Neutrophil (primary cell): ENCODE measurements around the gene PGAM1.
"Not testable (repeated sequence)": the region's sequence is repeated elsewhere in the genome, so short reads cannot be mapped to it uniquely, and the experiment has no call there.

Experiments used
- H3K27ac ChIP-seq: fragments of 200-600 bp; sonication (generic); 2 replicates; pipeline ENCODE4 v1.5.1; 2016; ENCODE audit warnings: mild to moderate bottlenecking, moderate library complexity
- H3K27me3 ChIP-seq: fragments of 200-600 bp; sonication (generic); 2 replicates; pipeline ENCODE4 v1.6.0; 2016; ENCODE audit warnings: mild to moderate bottlenecking
- H3K36me3 ChIP-seq: fragments of 200-600 bp; sonication (generic); 2 replicates; pipeline ENCODE4 v1.5.1; 2017
- H3K4me1 ChIP-seq, 2 experiments: fragments of 200-600 bp in 1 of 2; sonication (generic) in 1 of 2; 1 replicate in 1 of 2; 2 replicates in 1 of 2; pipeline versions ENCODE4 v1.5.1 to v1.6.1; 2013 to 2016; ENCODE audit warnings: low read depth in 1 of 2, low read length in 1 of 2, mild to moderate bottlenecking in 1 of 2, moderate library complexity in 1 of 2; ENCODE audit not compliant: control insufficient read depth in 1 of 2, insufficient read depth in 1 of 2
- H3K4me3 ChIP-seq, 2 experiments: fragments of 200-600 bp in 1 of 2; sonication (generic) in 1 of 2; 1 replicate in 1 of 2; 2 replicates in 1 of 2; pipeline ENCODE4 v1.5.1; 2013 to 2016; ENCODE audit warnings: low read depth in 1 of 2, low read length in 1 of 2, mild to moderate bottlenecking in 1 of 2, moderate library complexity in 1 of 2
- H3K9me3 ChIP-seq: fragments of 200-600 bp; sonication (generic); 2 replicates; pipeline ENCODE4 v1.5.1; 2016
- TF ChIP-seq, protein P1 (sequence below): fragments of 200-600 bp; sonication (generic); IDR thresholded peaks from 2 replicates; pipeline ENCODE4 v1.5.1; 2016; ENCODE audit warnings: antibody characterized with exemption

The PGAM1 gene

DNA sequence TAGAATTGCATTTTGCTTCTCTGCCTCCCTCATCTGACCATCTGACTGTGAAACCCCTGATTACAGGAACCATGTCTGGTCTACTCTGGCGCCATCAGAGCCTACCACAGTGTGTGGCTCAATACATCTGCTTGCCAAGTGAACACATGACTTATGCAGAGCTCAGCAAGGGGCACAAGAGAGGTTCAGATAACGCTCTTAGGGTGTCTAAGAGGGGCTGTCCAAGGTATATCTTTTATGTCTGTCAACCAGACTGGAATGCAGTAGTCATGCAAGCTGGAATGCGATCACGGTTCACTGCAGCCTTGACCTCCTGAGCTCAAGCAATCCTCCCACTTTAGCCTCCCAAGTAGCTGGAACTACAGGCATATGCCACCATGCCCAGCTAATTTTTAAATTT lies 14.6 kb upstream of the PGAM1 start:
- H3K4me1 ChIP-seq = peaks cover 77 to 84% of the 10 kb centered on the region in 2 experiments
- no peak overlapping the region for H3K4me3 ChIP-seq
- H3K36me3 ChIP-seq = no peaks in the 10 kb centered on the region
- peak overlapping the region; percentile 97 for H3K27ac ChIP-seq
- no peaks in the 10 kb centered on the region for H3K9me3 ChIP-seq
- TF ChIP-seq, protein P1, sequence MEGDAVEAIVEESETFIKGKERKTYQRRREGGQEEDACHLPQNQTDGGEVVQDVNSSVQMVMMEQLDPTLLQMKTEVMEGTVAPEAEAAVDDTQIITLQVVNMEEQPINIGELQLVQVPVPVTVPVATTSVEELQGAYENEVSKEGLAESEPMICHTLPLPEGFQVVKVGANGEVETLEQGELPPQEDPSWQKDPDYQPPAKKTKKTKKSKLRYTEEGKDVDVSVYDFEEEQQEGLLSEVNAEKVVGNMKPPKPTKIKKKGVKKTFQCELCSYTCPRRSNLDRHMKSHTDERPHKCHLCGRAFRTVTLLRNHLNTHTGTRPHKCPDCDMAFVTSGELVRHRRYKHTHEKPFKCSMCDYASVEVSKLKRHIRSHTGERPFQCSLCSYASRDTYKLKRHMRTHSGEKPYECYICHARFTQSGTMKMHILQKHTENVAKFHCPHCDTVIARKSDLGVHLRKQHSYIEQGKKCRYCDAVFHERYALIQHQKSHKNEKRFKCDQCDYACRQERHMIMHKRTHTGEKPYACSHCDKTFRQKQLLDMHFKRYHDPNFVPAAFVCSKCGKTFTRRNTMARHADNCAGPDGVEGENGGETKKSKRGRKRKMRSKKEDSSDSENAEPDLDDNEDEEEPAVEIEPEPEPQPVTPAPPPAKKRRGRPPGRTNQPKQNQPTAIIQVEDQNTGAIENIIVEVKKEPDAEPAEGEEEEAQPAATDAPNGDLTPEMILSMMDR = no peak
- no peaks in the 10 kb centered on the region for H3K27me3 ChIP-seq

DNA sequence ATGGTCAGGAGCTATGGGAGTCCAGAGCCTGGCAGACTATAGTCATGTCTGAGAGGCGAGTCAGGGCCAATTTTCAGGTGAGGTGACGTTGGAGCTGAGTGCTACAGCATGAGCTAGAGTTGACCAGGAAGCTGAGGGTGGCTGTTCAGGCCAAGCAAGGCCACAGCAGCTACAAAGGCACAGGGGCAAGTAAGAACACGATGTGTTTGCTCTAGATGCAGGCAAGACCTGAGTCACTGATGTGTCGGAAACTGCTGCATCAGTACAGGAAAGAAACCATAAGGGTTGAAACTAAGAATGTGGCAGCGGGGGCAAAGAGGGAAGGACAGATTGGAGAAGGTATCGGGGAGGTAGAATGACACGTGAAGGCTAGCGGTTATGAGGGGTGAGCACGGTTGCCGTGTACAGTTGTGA lies 13.1 kb upstream of the PGAM1 start:
- H3K27ac ChIP-seq = peak overlapping the region; percentile 97
- H3K27me3 ChIP-seq = no peaks in the 10 kb centered on the region
- no peak overlapping the region for H3K4me3 ChIP-seq
- TF ChIP-seq, protein P1 = no peak
- H3K36me3 ChIP-seq = no peaks in the 10 kb centered on the region
- peaks cover 70 to 81% of the 10 kb centered on the region in 2 experiments for H3K4me1 ChIP-seq
- no peaks in the 10 kb centered on the region for H3K9me3 ChIP-seq

- Histone ChIP-seq H3K4me1 (peaks cover 75 to 80% of the 10 kb centered on the region in 2 experiments), H3K36me3 (no peaks in the 10 kb centered on the region), H3K9me3 (no peaks in the 10 kb centered on the region), H3K27ac (peak overlapping the region; percentile 62), H3K4me3 (no peak overlapping the region), H3K27me3 (no peaks in the 10 kb centered on the region)
- TF ChIP-seq, protein P1 = no peak
These were observed 9.4 kb upstream of the PGAM1 start for GRCh38 chr10:97416565-97416964.

DNA sequence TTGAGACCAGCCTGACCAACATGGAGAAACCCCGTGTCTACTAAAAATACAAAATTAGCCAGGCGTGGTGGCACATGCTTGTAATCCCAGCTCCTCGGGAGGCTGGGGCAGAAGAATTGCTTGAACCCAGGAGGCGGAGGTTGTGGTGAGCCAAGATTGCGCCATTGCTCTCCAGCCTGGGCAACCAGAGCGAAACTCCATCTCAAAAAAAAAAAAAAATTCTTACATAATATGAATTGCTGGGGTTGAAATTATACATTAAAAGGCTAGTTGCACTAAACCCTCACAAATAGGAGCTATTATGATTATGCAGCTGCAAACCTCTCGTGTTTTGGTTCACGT lies 2.3 kb upstream of the PGAM1 start:
- peak overlapping the region; percentile 3 to 6 for H3K4me3 ChIP-seq
- peak overlapping the region; percentile 93 for H3K27ac ChIP-seq
- not testable (repeated sequence) for H3K9me3 ChIP-seq, H3K27me3 ChIP-seq, H3K36me3 ChIP-seq
- peaks cover 92 to 93% of the 10 kb centered on the region in 2 experiments for H3K4me1 ChIP-seq

- Histone ChIP-seq H3K4me1 (peaks cover 70 to 72% of the 10 kb centered on the region in 2 experiments), H3K27ac (peak overlapping the region; percentile 93), H3K9me3 (no peaks in the 10 kb centered on the region), H3K4me3 (peak overlapping the region; percentile 74 to 96), H3K27me3 (no peaks in the 10 kb centered on the region), H3K36me3 (peaks cover 27% of the 10 kb centered on the region)
- TF ChIP-seq, protein P1 = no peak
These were observed 982 bp downstream of the PGAM1 start for GRCh38 chr10:97426776-97427570.

- Histone ChIP-seq H3K27ac (peak overlapping the region; percentile 93), H3K4me1 (peaks cover 63 to 65% of the 10 kb centered on the region in 2 experiments), H3K9me3 (no peaks in the 10 kb centered on the region), H3K36me3 (peaks cover 32% of the 10 kb centered on the region), H3K27me3 (no peaks in the 10 kb centered on the region), H3K4me3 (peak overlapping the region; percentile 74 to 96)
- TF ChIP-seq, protein P1 = no peak
These were observed 1.7 kb downstream of the PGAM1 start for GRCh38 chr10:97427571-97428179.
